ENCODE results near the gene WDR49. TPM values are rescaled to one million over a fixed set of nuclear protein-coding genes. Genes with fewer than 3 reads are reported as not detected.

The WDR49 gene
- total RNA-seq, 1 donor from 2014 or later: 2.2 TPM

GRCh38 chr3:167481164-167481563 is 172.6 kb downstream of the WDR49 start:
- Histone ChIP-seq H3K27ac (no peak overlapping the region), H3K4me3 (no peak overlapping the region), H3K9me3 (no peaks in the 10 kb centered on the region), H3K36me3 (no peaks in the 10 kb centered on the region), H3K27me3 (no peaks in the 10 kb centered on the region), H3K4me1 (no peaks in the 10 kb centered on the region)
- TF ChIP-seq POLR2AphosphoS5 (IDR thresholded peaks at IDR 0.05; ENCODE audit: insufficient read depth in 1 of 2, low read depth in 1 of 2) (no peak), CTCF (IDR thresholded peaks at IDR 0.05) (no peak), POLR2A (IDR thresholded peaks at IDR 0.05) (no peak)
- intact Hi-C loops (cut with DNase I): no loop called here
- DNase-seq (ENCODE audit: extremely low spot score in 2 of 2): no peak

GRCh38 chr3:167480748-167481147 is 173.0 kb downstream of the WDR49 start:
- Histone ChIP-seq H3K27ac (no peak overlapping the region), H3K27me3 (no peaks in the 10 kb centered on the region), H3K4me3 (no peak overlapping the region), H3K4me1 (no peaks in the 10 kb centered on the region), H3K36me3 (no peaks in the 10 kb centered on the region), H3K9me3 (no peaks in the 10 kb centered on the region)
- no peak for DNase-seq (ENCODE audit: extremely low spot score in 2 of 2)
- TF ChIP-seq CTCF (IDR thresholded peaks at IDR 0.05) (no peak), POLR2A (IDR thresholded peaks at IDR 0.05) (no peak), POLR2AphosphoS5 (IDR thresholded peaks at IDR 0.05; ENCODE audit: insufficient read depth in 1 of 2, low read depth in 1 of 2) (no peak)
- intact Hi-C loops (cut with DNase I): no loop called here

GRCh38 chr3:167473863-167474262 is 179.9 kb downstream of the WDR49 start, which contains the start of gene SERPINI2:
Gene SERPINI2 (minus strand): TSS chr3:167474042. CDS start chr3:167471834, 2,208 bp downstream.
- no peak within 1 kb of the TSS for H3K27ac ChIP-seq
- H3K27me3 ChIP-seq: no peaks in the 10 kb centered on the region
- intact Hi-C loops (cut with DNase I): no loop called here
- no peaks in the 10 kb centered on the region for H3K36me3 ChIP-seq
- no peaks in the 10 kb centered on the region for H3K9me3 ChIP-seq
- H3K4me3 ChIP-seq: no peak within 1 kb of the TSS
- no peak for TF ChIP-seq CTCF (IDR thresholded peaks at IDR 0.05)
- no peak for TF ChIP-seq POLR2AphosphoS5 (IDR thresholded peaks at IDR 0.05; ENCODE audit: insufficient read depth in 1 of 2, low read depth in 1 of 2)
- TF ChIP-seq POLR2A (IDR thresholded peaks at IDR 0.05): no peak
- no peaks in the 10 kb centered on the region for H3K4me1 ChIP-seq
- no peak for DNase-seq (ENCODE audit: extremely low spot score in 2 of 2)

DNA sequence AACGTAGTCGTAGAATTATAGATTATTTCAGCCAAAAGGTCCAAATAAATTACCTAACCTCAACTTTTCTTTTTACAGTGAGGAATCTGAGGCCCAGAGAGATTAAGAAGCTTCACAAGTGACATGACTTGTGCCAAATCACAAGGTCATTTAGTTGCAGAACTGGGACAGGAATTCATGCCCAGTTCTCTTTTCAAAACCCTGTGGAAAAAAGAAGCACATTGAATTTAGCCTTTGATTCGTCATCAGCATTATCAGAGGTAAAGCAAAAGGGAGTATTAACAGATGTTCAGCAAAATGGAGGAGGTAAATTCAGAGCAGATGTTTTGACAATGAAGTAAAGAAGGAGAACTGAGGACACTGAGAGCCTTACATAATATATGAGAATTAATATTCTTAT is 184.4 kb downstream of the WDR49 start:
- no peak for DNase-seq (ENCODE audit: extremely low spot score in 2 of 2)
- Histone ChIP-seq H3K36me3 (no peaks in the 10 kb centered on the region), H3K4me3 (no peak overlapping the region), H3K4me1 (no peaks in the 10 kb centered on the region), H3K27ac (no peak overlapping the region), H3K27me3 (no peaks in the 10 kb centered on the region), H3K9me3 (no peaks in the 10 kb centered on the region)
- intact Hi-C loops (cut with DNase I): no loop called here
- TF ChIP-seq POLR2A (IDR thresholded peaks at IDR 0.05) (no peak), POLR2AphosphoS5 (IDR thresholded peaks at IDR 0.05; ENCODE audit: insufficient read depth in 1 of 2, low read depth in 1 of 2) (no peak), CTCF (IDR thresholded peaks at IDR 0.05) (no peak)

DNA sequence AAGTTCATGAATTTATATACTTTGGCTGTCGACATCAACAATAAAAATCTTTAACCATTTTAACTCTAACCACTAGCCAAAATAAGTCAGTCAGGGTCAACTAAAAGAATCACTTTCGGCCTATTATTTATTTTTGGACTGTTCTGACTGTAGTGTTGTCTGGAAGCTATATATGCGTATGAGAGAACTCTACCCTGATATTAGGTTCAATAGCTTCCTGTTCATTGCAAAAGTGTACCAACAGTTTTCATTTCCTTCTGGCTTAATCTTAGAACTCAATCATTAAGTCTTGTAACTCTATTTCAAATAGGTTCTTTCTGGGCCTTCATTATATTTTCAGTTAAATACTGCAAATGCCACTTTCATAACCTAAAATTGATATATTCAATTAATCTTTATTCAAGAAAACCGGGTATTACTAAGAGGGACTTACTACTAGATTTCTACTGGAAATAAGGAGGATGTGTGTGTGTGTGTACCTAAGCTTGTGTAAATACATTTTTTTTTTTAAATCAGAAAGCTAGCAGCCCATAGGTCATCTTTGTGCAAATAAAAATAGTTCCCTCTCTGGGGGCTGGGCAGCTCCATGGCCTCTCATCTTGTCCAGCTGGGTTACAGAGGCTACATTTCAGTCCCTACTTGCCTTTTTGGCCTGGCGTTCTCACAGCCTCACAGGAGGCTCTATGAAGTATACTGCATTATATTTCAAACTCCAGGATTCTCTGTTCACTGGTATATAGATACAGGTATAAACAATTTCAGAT is 185.7 kb downstream of the WDR49 start:
- TF ChIP-seq POLR2A (IDR thresholded peaks at IDR 0.05): no peak
- no peak for TF ChIP-seq POLR2AphosphoS5 (IDR thresholded peaks at IDR 0.05; ENCODE audit: insufficient read depth in 1 of 2, low read depth in 1 of 2)
- no peak for TF ChIP-seq CTCF (IDR thresholded peaks at IDR 0.05)
- H3K36me3 ChIP-seq: no peaks in the 10 kb centered on the region
- no peak for DNase-seq (ENCODE audit: extremely low spot score in 2 of 2)
- H3K27ac ChIP-seq: no peak overlapping the region
- no peaks in the 10 kb centered on the region for H3K9me3 ChIP-seq
- no peak overlapping the region for H3K4me3 ChIP-seq
- H3K4me1 ChIP-seq: no peaks in the 10 kb centered on the region
- H3K27me3 ChIP-seq: no peaks in the 10 kb centered on the region
- intact Hi-C loops (cut with DNase I): no loop called here

Data from vagina (tissue), 2 donors.